OCI-LY7 (cell line): ENCODE data around the gene PLCL2. TPM values are rescaled to one million over a fixed set of nuclear protein-coding genes. Genes with fewer than 3 reads are reported as not detected.

ENCODE experiments used
- BruUV-seq: library from RNA; stranded (reverse); fragments of 400-500 nt; replicated peaks from 2 replicates; lab custom pipeline; 2021; lab: Mats Ljungman, UMichigan
- CTCF ChIA-PET: fragments of 300-600 bp; sonication (Branson Sonifier 250); formaldehyde crosslinking; loops from one replicate; lab custom pipeline; 2022; ENCODE audit warnings: antibody characterized with exemption; ENCODE audit not compliant: unreplicated experiment; lab: Charles Lee
- POLR2A ChIA-PET: fragments of 300-600 bp; sonication (Branson Sonifier 250); formaldehyde crosslinking; loops from one replicate; lab custom pipeline; 2022; ENCODE audit warnings: antibody characterized with exemption; lab: Charles Lee
- DNase-seq: peaks from one replicate; pipeline ENCODE4 v3.0.0-alpha.2; 2015; ENCODE audit warnings: low spot score
- H2AFZ ChIP-seq: fragments of 200-600 bp; sonication (generic), shearing (Covaris generic); 2 replicates; pipeline ENCODE4 v1.6.1; 2014; ENCODE audit warnings: mild to moderate bottlenecking, antibody characterized with exemption, low read length, moderate library complexity
- H3K27ac ChIP-seq: fragments of 200-600 bp; sonication (generic); 2 replicates; pipeline ENCODE4 v1.5.1; 2014; ENCODE audit warnings: mixed run types, low read depth, mild to moderate bottlenecking, moderate library complexity, low read length, inconsistent platforms; ENCODE audit not compliant: poor library complexity, severe bottlenecking
- H3K36me3 ChIP-seq: fragments of 200-600 bp; sonication (generic); 2 replicates; pipeline ENCODE4 v1.6.1; 2014; ENCODE audit warnings: mild to moderate bottlenecking, antibody characterized with exemption, low read length, moderate library complexity, mixed read lengths; ENCODE audit not compliant: insufficient read depth
- H3K4me1 ChIP-seq: fragments of 200-600 bp; sonication (generic); 2 replicates; pipeline ENCODE4 v1.5.1; 2014; ENCODE audit warnings: mild to moderate bottlenecking, low read length; ENCODE audit not compliant: insufficient read depth, poor library complexity, severe bottlenecking
- H3K4me2 ChIP-seq: fragments of 200-600 bp; sonication (generic); 2 replicates; pipeline ENCODE4 v1.6.1; 2014; ENCODE audit warnings: mild to moderate bottlenecking, low read length
- H3K4me3 ChIP-seq: fragments of 200-600 bp; sonication (generic); 2 replicates; pipeline ENCODE4 v1.5.1; 2014; ENCODE audit warnings: mild to moderate bottlenecking, low read depth, low read length; ENCODE audit not compliant: poor library complexity, severe bottlenecking
- H3K79me2 ChIP-seq: fragments of 200-600 bp; sonication (generic); 2 replicates; pipeline ENCODE4 v1.6.1; 2016; ENCODE audit warnings: low read depth, mild to moderate bottlenecking, low read length, moderate library complexity, mixed read lengths; ENCODE audit not compliant: insufficient read depth
- H3K9me2 ChIP-seq: fragments of 200-600 bp; sonication (generic); 2 replicates; pipeline ENCODE4 v1.6.1; 2016; ENCODE audit warnings: mild to moderate bottlenecking, low read length, mixed read lengths; ENCODE audit not compliant: insufficient read depth
- H3K9me3 ChIP-seq: fragments of 200-600 bp; sonication (generic); 2 replicates; pipeline ENCODE4 v1.6.1; 2014; ENCODE audit warnings: mild to moderate bottlenecking, mixed run types, low read length, mixed read lengths
- H4K20me1 ChIP-seq: fragments of 200-600 bp; sonication (generic); 2 replicates; pipeline ENCODE4 v1.6.1; 2014; ENCODE audit warnings: mild to moderate bottlenecking, antibody characterized with exemption, low read length, moderate library complexity, mixed read lengths; ENCODE audit not compliant: insufficient read depth
- EZH2phosphoT487 ChIP-seq: fragments of 200-600 bp; sonication (generic); IDR thresholded peaks from 2 replicates; pipeline ENCODE4 v1.6.1; 2018; ENCODE audit warnings: low read depth, borderline replicate concordance, mild to moderate bottlenecking, mixed run types, antibody characterized with exemption, low read length, moderate library complexity, mixed read lengths
- intact Hi-C: fragments of 100-400 bp; cut with micrococcal nuclease; formaldehyde crosslinking; loops from one replicate; pipeline ENCODE4 v1.10.0; 2022; ENCODE audit not compliant: unreplicated experiment
- total RNA-seq, 2 experiments: library from RNA; depleted of rRNA in 1 of 2; stranded (reverse); fragments of >200 nt in 1 of 2; shearing (Covaris generic) in 1 of 2; gene quantifications; 2 replicates each; pipeline ENCODE4 v1.2.3, GENCODE V29; 2014 to 2022
- TF ChIP-seq, protein P1 (sequence below): fragments of 200-600 bp; sonication (generic); conservative IDR thresholded peaks from 2 replicates; pipeline ENCODE4 v1.5.1; 2014; ENCODE audit warnings: mild to moderate bottlenecking, antibody characterized with exemption, low read length, moderate library complexity, mixed read lengths

The PLCL2 gene
- total RNA-seq, 2 experiments from 2014 or later, result 34.1 to 41.6 TPM

DNA sequence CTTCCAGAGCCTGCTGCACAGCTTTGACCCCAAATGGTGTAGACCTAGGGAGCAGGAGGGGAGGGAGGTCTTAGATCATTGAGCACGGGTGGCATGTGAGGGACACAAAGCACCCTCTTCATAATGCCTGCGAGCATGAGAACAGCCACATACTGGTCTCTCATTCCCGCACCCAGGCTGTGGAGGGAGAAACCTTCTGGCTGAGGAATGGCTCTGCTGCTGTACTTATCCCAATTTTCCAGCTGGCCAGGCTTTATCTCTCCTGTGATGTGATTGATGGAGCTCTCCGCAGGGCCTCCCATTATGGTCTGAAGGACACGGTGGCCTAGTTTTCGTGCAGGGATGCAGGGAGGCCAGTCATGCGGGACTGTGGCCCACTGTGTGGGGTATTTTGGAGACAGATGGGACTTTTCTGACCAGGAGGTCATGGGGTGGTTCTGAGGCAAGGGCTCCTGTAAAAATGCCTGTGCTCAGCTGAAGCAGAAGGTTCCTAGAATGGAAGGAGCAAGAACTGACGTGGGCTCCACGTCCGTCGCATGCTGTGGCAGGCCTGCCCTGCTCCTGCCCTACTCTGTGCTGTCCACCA is 251.5 kb downstream of the PLCL2 start:
- Histone ChIP-seq H3K4me2 (no peak overlapping the region), H3K4me3 (no peak overlapping the region), H3K79me2 (no peaks in the 10 kb centered on the region), H3K9me3 (no peaks in the 10 kb centered on the region), H3K4me1 (peaks cover 5% of the 10 kb centered on the region), H3K9me2 (no peaks in the 10 kb centered on the region), H4K20me1 (no peaks in the 10 kb centered on the region), H2AFZ (no peak overlapping the region), H3K36me3 (no peaks in the 10 kb centered on the region), H3K27ac (no peak overlapping the region)
- CTCF ChIA-PET, result no interaction called here
- DNase-seq, result no peak
- intact Hi-C loops, result no loop called here
- POLR2A ChIA-PET, result interaction anchor here (0.7 kb wide), 1 partner anchor 1239 kb away, joined by 3 read pairs; no protein-coding TSS in a partner anchor
- BruUV-seq, result no TSS peak
- TF ChIP-seq, protein P1, sequence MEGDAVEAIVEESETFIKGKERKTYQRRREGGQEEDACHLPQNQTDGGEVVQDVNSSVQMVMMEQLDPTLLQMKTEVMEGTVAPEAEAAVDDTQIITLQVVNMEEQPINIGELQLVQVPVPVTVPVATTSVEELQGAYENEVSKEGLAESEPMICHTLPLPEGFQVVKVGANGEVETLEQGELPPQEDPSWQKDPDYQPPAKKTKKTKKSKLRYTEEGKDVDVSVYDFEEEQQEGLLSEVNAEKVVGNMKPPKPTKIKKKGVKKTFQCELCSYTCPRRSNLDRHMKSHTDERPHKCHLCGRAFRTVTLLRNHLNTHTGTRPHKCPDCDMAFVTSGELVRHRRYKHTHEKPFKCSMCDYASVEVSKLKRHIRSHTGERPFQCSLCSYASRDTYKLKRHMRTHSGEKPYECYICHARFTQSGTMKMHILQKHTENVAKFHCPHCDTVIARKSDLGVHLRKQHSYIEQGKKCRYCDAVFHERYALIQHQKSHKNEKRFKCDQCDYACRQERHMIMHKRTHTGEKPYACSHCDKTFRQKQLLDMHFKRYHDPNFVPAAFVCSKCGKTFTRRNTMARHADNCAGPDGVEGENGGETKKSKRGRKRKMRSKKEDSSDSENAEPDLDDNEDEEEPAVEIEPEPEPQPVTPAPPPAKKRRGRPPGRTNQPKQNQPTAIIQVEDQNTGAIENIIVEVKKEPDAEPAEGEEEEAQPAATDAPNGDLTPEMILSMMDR, result no peak
- TF ChIP-seq EZH2phosphoT487, result no peak

GRCh38 chr3:17137321-17137826 is 252.6 kb downstream of the PLCL2 start:
- Histone ChIP-seq H3K27ac (no peak overlapping the region), H3K79me2 (no peaks in the 10 kb centered on the region), H3K4me1 (peaks cover 5% of the 10 kb centered on the region), H4K20me1 (no peaks in the 10 kb centered on the region), H3K9me3 (no peaks in the 10 kb centered on the region), H3K9me2 (no peaks in the 10 kb centered on the region), H3K4me2 (no peak overlapping the region), H3K36me3 (no peaks in the 10 kb centered on the region), H3K4me3 (no peak overlapping the region), H2AFZ (no peak overlapping the region)
- TF ChIP-seq, protein P1, result no peak
- TF ChIP-seq EZH2phosphoT487, result no peak
- CTCF ChIA-PET, result no interaction called here
- intact Hi-C loops, result no loop called here
- no peak for DNase-seq
- no TSS peak for BruUV-seq
- POLR2A ChIA-PET, result no interaction called here
